Heart left ventricle (tissue), 16 donors: ENCODE measurements around the gene SSC5D. TPM values are rescaled to one million over a fixed set of nuclear protein-coding genes. Genes with fewer than 3 reads are reported as not detected.

ENCODE experiments used
- ATAC-seq, 4 donors: fragments of 200-7000 bp; cut with Tn5 transposase; one replicate each; pipeline ENCODE4 v1.9.1; 2020 to 2022; ENCODE audit warnings: moderate library complexity in 4 of 4, mild to moderate bottlenecking in 3 of 4, moderate number of reproducible peaks in 1 of 4
- DNase-seq, 5 donors: peaks; one replicate each; pipeline ENCODE4 v3.0.0-alpha.2; 2020
- H3K27ac ChIP-seq, 12 donors: fragments of 200-600 bp; sonication (generic) in 4 of 12; one replicate each; pipeline versions ENCODE4 v1.5.0 to v1.8.0; 2016 to 2022; ENCODE audit warnings: mild to moderate bottlenecking in 2 of 12
- H3K27me3 ChIP-seq, 9 donors: fragments of 200-600 bp; sonication (generic) in 2 of 9; one replicate each; pipeline versions ENCODE4 v1.5.1 to v1.8.0; 2016 to 2022; ENCODE audit warnings: mild to moderate bottlenecking in 3 of 9
- H3K36me3 ChIP-seq, 9 donors: fragments of 200-600 bp; sonication (generic) in 2 of 9; one replicate each; pipeline versions ENCODE4 v1.5.0 to v1.8.0; 2018 to 2022; ENCODE audit warnings: mild to moderate bottlenecking in 2 of 9
- H3K4me1 ChIP-seq, 12 donors: fragments of 200-600 bp; sonication (generic) in 4 of 12; one replicate each; pipeline versions ENCODE4 v1.5.0 to v1.8.0; 2016 to 2022; ENCODE audit warnings: mild to moderate bottlenecking in 3 of 12
- H3K4me3 ChIP-seq, 12 donors: fragments of 200-600 bp; sonication (generic) in 4 of 12; one replicate each; pipeline versions ENCODE4 v1.5.0 to v1.8.0; 2017 to 2022; ENCODE audit warnings: mild to moderate bottlenecking in 9 of 12, moderate library complexity in 4 of 12
- H3K9me3 ChIP-seq, 12 donors: fragments of 200-600 bp; sonication (generic) in 4 of 12; one replicate each; pipeline versions ENCODE4 v1.5.0 to v1.8.0; 2016 to 2022; ENCODE audit warnings: mild to moderate bottlenecking in 1 of 12
- POLR2A ChIP-seq, 2 donors: fragments of 450-650 bp; IDR thresholded peaks; one replicate each; pipeline ENCODE4 v1.6.1; 2017; ENCODE audit warnings: antibody characterized with exemption in 2 of 2, mild to moderate bottlenecking in 2 of 2, moderate library complexity in 2 of 2
- WGBS, 4 donors: extraction: QIAGEN DNeasy Blood & Tissue Kit in 2 of 4; methylation state at CpG; one replicate each; pipeline versions ENCODE4 v1.1.5 to v1.1.7; 2013 to 2018; 5-methylcytosine and 5-hydroxymethylcytosine counted together
- intact Hi-C, 10 donors: fragments of 100-400 bp; cut with DNase I; formaldehyde crosslinking; loops; one replicate each; pipeline versions ENCODE4 v1.11.1 to v1.14.2; 2022
- polyA plus RNA-seq, 2 donors: library from polyadenylated mRNA; stranded (reverse); fragments of 200-250 nt; gene quantifications; one replicate each; pipeline ENCODE4 v1.2.3, GENCODE V29; 2013
- total RNA-seq, 9 donors: library from RNA; depleted of rRNA in 2 of 9; stranded (reverse); fragments of >200 nt in 2 of 9; fragmentation: NEBNext Ultra II Directional in 3 of 9; extraction: Animal tissue kit (Norgen Biotek cat#: 25700) in 3 of 9; gene quantifications; one replicate each; pipeline versions ENCODE4 v1.1.0 to v1.2.4, GENCODE V29; 2016 to 2023
- TF ChIP-seq, protein P1 (sequence below), 12 donors: fragments of 200-600 bp; sonication (generic) in 4 of 12; IDR thresholded peaks; one replicate each; pipeline versions ENCODE4 v1.5.0 to v1.8.0; 2018 to 2022; ENCODE audit warnings: antibody characterized with exemption in 12 of 12, mild to moderate bottlenecking in 5 of 12
- donor health status: ischemic (EF 13 %, LVEDD 7.1; RV severe dilation, severe dysfunction).
- donor health status: healthy with polysubstance abuse.
- donor health status: DM: no; HTN: yes; CAD: no.
- donor health status: DM: no; HTN: no; CAD: no.
- donor health status: ischemic (EF 25% LVEDD 6.9; RV normal size, moderate dysfunction).
- donor health status: ischemic (EF 25% LVEDD 5.7; RV mildly dilated, moderate dysfunction).
- donor health status: healthy.
- donor health status: DM: yes; HTN: yes; CAD: no.
- donor health status: ischemic (EF 35%, LVEDD 5.7; RV mildly dilated, moderate dysfunction).
- donor health status: nonischemic (EF 11% LVEDD 7.7; RV severe dilation, severe dysfunction).
- donor health status: DM: yes; HTN: yes; CAD: no.
- donor health status: PGD.
- donor health status: ischemic (EF 29% LVEDD 5.4; RV normal size, mild dysfunction).
- donor health status: nonischemic (EF 23%, LVEDD 6.1; RV moderate dilation, normal function).

SSC5D gene
- total and polyA plus RNA-seq, 11 donors, result 0.91 to 6.2 (median 3.1) TPM

GRCh38 chr19:55455576-55456235 lies 32.5 kb upstream of the SSC5D start:
- ATAC-seq (no peak), DNase-seq (no peak)
- WGBS, 4 donors, result 80 to 92% (median 90%) methylated on average over 5 to 11 of the region's 11 CpGs
- Histone ChIP-seq H3K27ac (no peak overlapping the region), H3K36me3 (peaks cover 0 to 16% (median 7%) of the 10 kb centered on the region in 9 donors), H3K4me3 (no peak overlapping the region), H3K4me1 (peaks cover 0 to 29% (median 16%) of the 10 kb centered on the region in 12 donors), H3K27me3 (peaks cover 11 to 28% (median 16%) of the 10 kb centered on the region in 9 donors), H3K9me3 (no peaks in the 10 kb centered on the region)
- intact Hi-C loops, result loop anchor here in 2 of 10 donors (5.0 to 10.0 kb wide), 2 partner anchors 263 to 311 kb away; partner anchors contain the start of gene TNNT1 (in 1 of the 2)
- TF ChIP-seq POLR2A (IDR thresholded peaks at IDR 0.05), result no peak
- TF ChIP-seq, protein P1, sequence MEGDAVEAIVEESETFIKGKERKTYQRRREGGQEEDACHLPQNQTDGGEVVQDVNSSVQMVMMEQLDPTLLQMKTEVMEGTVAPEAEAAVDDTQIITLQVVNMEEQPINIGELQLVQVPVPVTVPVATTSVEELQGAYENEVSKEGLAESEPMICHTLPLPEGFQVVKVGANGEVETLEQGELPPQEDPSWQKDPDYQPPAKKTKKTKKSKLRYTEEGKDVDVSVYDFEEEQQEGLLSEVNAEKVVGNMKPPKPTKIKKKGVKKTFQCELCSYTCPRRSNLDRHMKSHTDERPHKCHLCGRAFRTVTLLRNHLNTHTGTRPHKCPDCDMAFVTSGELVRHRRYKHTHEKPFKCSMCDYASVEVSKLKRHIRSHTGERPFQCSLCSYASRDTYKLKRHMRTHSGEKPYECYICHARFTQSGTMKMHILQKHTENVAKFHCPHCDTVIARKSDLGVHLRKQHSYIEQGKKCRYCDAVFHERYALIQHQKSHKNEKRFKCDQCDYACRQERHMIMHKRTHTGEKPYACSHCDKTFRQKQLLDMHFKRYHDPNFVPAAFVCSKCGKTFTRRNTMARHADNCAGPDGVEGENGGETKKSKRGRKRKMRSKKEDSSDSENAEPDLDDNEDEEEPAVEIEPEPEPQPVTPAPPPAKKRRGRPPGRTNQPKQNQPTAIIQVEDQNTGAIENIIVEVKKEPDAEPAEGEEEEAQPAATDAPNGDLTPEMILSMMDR (IDR thresholded peaks at IDR 0.05), result no peak

DNA sequence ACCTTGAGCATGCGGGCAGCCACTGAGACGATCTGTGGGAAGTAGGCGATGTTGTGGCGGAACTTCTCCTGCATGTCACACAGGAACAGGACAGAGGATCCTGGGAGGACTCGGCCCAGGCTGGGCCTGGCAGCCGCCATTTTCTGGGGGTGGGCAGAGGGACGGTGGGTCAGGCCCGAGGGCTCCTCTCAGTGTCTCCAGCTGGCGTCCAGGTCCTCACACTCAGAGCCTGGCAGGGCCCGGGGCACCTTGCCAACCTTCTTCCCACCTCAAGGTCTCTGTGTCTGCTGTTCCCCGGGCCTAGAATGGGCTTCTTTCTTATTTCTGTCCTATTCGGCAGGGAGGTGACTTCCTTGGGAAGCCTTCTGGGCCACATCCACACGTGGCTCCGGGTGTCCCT lies 31.9 kb upstream of the SSC5D start:
- Histone ChIP-seq H3K4me1 (peaks cover 0 to 31% (median 17%) of the 10 kb centered on the region in 12 donors), H3K27me3 (peaks cover 10 to 22% (median 12%) of the 10 kb centered on the region in 9 donors), H3K9me3 (no peaks in the 10 kb centered on the region), H3K36me3 (peaks cover 0 to 16% (median 7%) of the 10 kb centered on the region in 9 donors), H3K4me3 (no peak overlapping the region), H3K27ac (no peak overlapping the region)
- TF ChIP-seq POLR2A (IDR thresholded peaks at IDR 0.05), result no peak
- TF ChIP-seq, protein P1 (IDR thresholded peaks at IDR 0.05), result no peak
- no peak for DNase-seq
- WGBS, 4 donors, result 85 to 90% (median 89%) methylated on average over 14 of the region's 14 CpGs
- intact Hi-C loops, result loop anchor here in 2 of 10 donors (5.0 to 10.0 kb wide), 2 partner anchors 264 to 312 kb away; partner anchors contain the start of gene TNNT1 (in 1 of the 2)
- ATAC-seq, result no peak

- no peak for DNase-seq
- Histone ChIP-seq H3K9me3 (no peaks in the 10 kb centered on the region), H3K4me3 (no peak overlapping the region), H3K27me3 (peaks cover 0 to 7% (median 0%) of the 10 kb centered on the region in 9 donors), H3K4me1 (peaks cover 0 to 24% (median 9%) of the 10 kb centered on the region in 12 donors), H3K36me3 (peaks cover 0 to 16% (median 7%) of the 10 kb centered on the region in 9 donors), H3K27ac (no peak overlapping the region)
- intact Hi-C loops, result loop anchor here in 2 of 10 donors (5.0 to 10.0 kb wide), 2 partner anchors 266 to 313 kb away; partner anchors contain the start of gene TNNT1 (in 1 of the 2)
- WGBS, 4 donors, result 79 to 90% (median 83%) methylated on average over 16 of the region's 16 CpGs
- TF ChIP-seq, protein P1 (IDR thresholded peaks at IDR 0.05), result no peak
- TF ChIP-seq POLR2A (IDR thresholded peaks at IDR 0.05), result no peak
- no peak for ATAC-seq
These were observed 30.4 kb upstream of the SSC5D start for GRCh38 chr19:55457683-55458457.

DNA sequence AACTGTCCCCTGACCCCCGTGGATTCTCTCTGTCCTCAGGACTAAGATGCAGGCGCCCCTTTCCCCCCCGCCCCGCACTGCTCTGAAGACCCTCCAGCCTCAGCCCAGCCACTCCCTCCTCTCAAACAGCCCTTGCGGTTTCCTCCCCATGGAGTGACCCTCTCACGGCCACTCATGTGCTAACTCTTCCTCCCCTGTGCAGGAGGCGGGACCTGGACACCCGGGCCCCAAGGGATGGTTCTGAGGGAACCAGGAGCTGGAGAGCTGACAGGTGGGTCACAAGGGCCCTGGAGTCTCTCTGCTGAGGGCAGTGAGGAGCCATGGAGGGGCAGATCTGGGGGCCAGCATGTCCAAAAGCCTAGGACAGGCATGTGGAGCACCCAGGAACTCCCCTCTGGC lies 28.7 kb upstream of the SSC5D start:
- no peak for TF ChIP-seq POLR2A (IDR thresholded peaks at IDR 0.05)
- TF ChIP-seq, protein P1 (IDR thresholded peaks at IDR 0.05), result no peak
- peaks cover 0 to 24% (median 9%) of the 10 kb centered on the region in 12 donors for H3K4me1 ChIP-seq
- intact Hi-C loops, result loop anchor here in 2 of 10 donors (5.0 to 10.0 kb wide), 2 partner anchors 267 to 315 kb away; partner anchors contain the start of gene TNNT1 (in 1 of the 2)
- H3K27me3 ChIP-seq, result no peaks in the 10 kb centered on the region
- DNase-seq (peak in 1 of 5 donors; percentile 33), ATAC-seq (no peak)
- peak overlapping the region in 2 of 12 donors; percentile 71 to 84 for H3K4me3 ChIP-seq
- H3K27ac ChIP-seq, result peak overlapping the region in 8 of 12 donors; percentile 54 to 97 (median 93)
- no peaks in the 10 kb centered on the region for H3K9me3 ChIP-seq
- H3K36me3 ChIP-seq, result peaks cover 0 to 16% (median 7%) of the 10 kb centered on the region in 9 donors
- WGBS, 4 donors, result 59 to 64% (median 63%) methylated on average over 8 of the region's 8 CpGs
